Measurements from ENCODE around the gene WDR76. TPM values are rescaled to one million over a fixed set of nuclear protein-coding genes. Genes with fewer than 3 reads are reported as not detected.
"Not testable (repeated sequence)": the region's sequence is repeated elsewhere in the genome, so short reads cannot be mapped to it uniquely, and the experiment has no call there.

Gene WDR76
- total and polyA plus RNA-seq, 2 donors from 2014 or later: 0.73 to 4.8 TPM

DNA sequence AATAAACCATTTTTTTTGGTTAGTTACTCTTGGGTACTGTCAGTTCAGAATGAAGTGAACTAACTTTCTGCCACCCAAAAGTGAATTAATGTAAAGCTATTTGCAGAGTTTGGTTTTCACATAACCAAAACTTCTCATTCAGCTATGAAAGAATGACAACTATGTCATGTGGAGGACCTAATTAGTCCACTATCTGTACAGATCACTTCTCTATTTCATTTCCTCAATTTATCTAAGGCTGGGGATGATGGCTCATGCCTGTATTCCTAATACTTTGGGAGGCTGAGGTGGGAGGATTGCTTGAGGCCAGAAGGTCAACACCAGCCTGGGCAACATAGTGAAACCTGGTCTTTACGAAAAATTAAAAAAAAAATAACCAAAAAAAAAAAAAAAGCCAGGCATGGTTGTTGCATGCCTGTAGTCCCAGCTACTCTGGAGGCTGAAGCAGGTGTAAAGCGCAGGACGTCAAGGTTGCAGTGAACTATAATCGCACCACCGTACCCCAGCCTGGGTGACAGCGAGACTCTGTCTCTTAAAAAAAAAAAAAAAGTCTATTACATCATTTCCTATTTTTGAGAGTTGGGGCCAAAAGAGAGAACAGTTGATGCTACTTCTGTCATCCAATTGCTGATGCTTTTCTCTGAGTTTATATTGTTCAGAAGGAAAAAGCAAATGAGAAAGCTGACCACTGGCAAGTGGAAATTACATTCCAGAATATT is 17.7 kb upstream of the WDR76 start:
- no peaks in the 10 kb centered on the region for H3K27me3 ChIP-seq (ENCODE audit: control insufficient read depth, insufficient read depth, low read length)
- no peak overlapping the region for H3K27ac ChIP-seq (ENCODE audit: low read depth in 2 of 2, low read length in 2 of 2)
- no peaks in the 10 kb centered on the region for H3K4me1 ChIP-seq (ENCODE audit: control insufficient read depth in 2 of 3, insufficient read depth in 2 of 3, low read depth in 1 of 3, low read length in 3 of 3)
- TF ChIP-seq CTCF (IDR thresholded peaks at IDR 0.05; ENCODE audit: borderline replicate concordance, extremely low read depth, insufficient read depth): no peak
- H3K9ac ChIP-seq (ENCODE audit: low read length in 3 of 3): no peak overlapping the region
- intact Hi-C loops (cut with DNase I): no loop called here
- FAIRE-seq: no peak
- H3K9me3 ChIP-seq (ENCODE audit: control insufficient read depth in 2 of 3, insufficient read depth in 1 of 3, low read length in 3 of 3): no peaks in the 10 kb centered on the region
- peaks cover 3 to 54% (median 41%) of the 10 kb centered on the region in 3 donors for H3K36me3 ChIP-seq (ENCODE audit: control insufficient read depth in 2 of 3, insufficient read depth in 3 of 3, low read length in 3 of 3)
- DNase-seq: no peak
- no peak overlapping the region for H3K4me3 ChIP-seq (ENCODE audit: low read length in 3 of 3)

GRCh38 chr15:43815064-43815463 is 11.7 kb upstream of the WDR76 start:
- H3K4me3 ChIP-seq (ENCODE audit: low read length in 3 of 3); H3K27ac ChIP-seq (ENCODE audit: low read depth in 2 of 2, low read length in 2 of 2); FAIRE-seq; H3K9ac ChIP-seq (ENCODE audit: low read length in 3 of 3); H3K27me3 ChIP-seq (ENCODE audit: control insufficient read depth, insufficient read depth, low read length); H3K9me3 ChIP-seq (ENCODE audit: control insufficient read depth in 2 of 3, insufficient read depth in 1 of 3, low read length in 3 of 3); H3K4me1 ChIP-seq (ENCODE audit: control insufficient read depth in 2 of 3, insufficient read depth in 2 of 3, low read depth in 1 of 3, low read length in 3 of 3); intact Hi-C loops (cut with DNase I): not testable (repeated sequence)
- DNase-seq: peak in 1 of 5 donors; percentile 6
- peaks cover 2 to 50% (median 25%) of the 10 kb centered on the region in 3 donors for H3K36me3 ChIP-seq (ENCODE audit: control insufficient read depth in 2 of 3, insufficient read depth in 3 of 3, low read length in 3 of 3)

DNA sequence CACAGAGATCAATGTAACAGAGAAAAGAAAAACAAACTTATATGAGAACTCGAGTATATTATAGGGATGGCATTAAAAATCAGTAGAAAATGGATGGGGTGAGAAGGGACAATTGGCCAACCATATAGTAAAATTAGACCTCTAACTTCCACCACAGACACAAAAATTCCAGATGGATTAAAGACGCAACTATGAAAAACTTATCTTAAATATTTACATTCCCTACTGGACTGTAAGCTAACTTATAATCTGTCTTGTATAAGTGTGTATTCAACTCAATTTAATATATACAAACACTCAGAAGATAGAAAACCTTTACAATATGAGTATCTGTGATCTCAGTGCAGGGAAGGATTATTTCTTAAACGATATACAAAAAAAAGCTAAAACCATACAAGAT is 5.3 kb upstream of the WDR76 start:
- intact Hi-C loops (cut with DNase I): no loop called here
- no peak for FAIRE-seq
- peaks cover 0 to 12% (median 5%) of the 10 kb centered on the region in 3 donors for H3K36me3 ChIP-seq (ENCODE audit: control insufficient read depth in 2 of 3, insufficient read depth in 3 of 3, low read length in 3 of 3)
- H3K27me3 ChIP-seq (ENCODE audit: control insufficient read depth, insufficient read depth, low read length): no peaks in the 10 kb centered on the region
- no peak overlapping the region for H3K27ac ChIP-seq (ENCODE audit: low read depth in 2 of 2, low read length in 2 of 2)
- DNase-seq: no peak
- peaks cover 3 to 8% (median 3%) of the 10 kb centered on the region in 3 donors for H3K4me1 ChIP-seq (ENCODE audit: control insufficient read depth in 2 of 3, insufficient read depth in 2 of 3, low read depth in 1 of 3, low read length in 3 of 3)
- H3K9me3 ChIP-seq (ENCODE audit: control insufficient read depth in 2 of 3, insufficient read depth in 1 of 3, low read length in 3 of 3): no peaks in the 10 kb centered on the region
- no peak overlapping the region for H3K4me3 ChIP-seq (ENCODE audit: low read length in 3 of 3)
- H3K9ac ChIP-seq (ENCODE audit: low read length in 3 of 3): no peak overlapping the region
- TF ChIP-seq CTCF (IDR thresholded peaks at IDR 0.05; ENCODE audit: borderline replicate concordance, extremely low read depth, insufficient read depth): no peak

DNA sequence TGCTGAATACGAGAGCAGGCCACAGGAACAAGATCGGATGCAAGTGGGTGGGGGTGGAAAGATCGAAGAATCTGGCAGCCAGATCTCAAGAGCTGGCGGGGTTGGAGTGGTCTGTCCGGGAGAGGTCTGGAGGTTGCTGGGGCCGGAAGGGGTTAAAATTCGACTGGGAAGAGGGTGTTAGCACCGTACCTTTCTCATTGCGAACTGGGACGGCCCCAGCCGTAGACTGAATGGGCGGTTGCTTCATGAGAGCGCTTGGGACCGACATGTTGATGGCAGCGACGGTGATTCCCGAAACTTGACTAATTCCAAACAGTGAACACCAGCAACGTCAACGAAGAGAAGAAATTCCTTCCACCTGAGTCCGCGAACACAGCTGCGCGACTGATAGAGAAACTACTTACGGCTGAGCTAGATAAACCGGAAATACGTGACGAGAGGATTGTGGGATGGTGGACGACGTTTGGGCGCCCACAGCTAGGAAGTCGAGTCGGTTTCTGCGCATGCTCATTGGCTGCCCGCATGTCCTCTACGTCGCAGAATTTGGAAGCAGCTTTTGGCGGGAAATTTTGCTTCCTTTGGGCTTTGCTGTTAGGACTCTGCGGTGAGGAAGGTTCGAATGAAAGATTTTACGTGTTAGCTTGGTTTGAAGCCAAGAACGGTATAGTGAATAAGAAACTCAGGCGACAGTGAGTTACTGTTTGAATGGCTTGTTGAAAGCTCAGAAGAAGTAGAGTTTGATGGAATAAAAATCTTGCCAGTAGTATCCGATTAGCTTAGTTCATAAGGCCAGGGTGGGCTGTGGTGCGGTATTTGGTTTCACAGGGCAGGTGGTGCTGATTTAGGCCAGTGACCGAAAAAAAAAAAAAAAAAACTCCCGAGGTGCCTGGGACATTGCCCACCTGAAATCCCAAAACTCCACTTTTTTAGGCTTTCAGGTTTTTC is 2.2 kb upstream of the WDR76 start, which contains the start of gene MFAP1:
Gene MFAP1 (minus strand): TSS at position 389 of the 945 bp plus-strand sequence. CDS start 121 bp downstream, at position 268.
- Histone ChIP-seq H3K9me3 (ENCODE audit: control insufficient read depth in 2 of 3, insufficient read depth in 1 of 3, low read length in 3 of 3) (no peaks in the 10 kb centered on the region), H3K27me3 (ENCODE audit: control insufficient read depth, insufficient read depth, low read length) (no peaks in the 10 kb centered on the region), H3K4me3 (ENCODE audit: low read length in 3 of 3) (peak within 1 kb of the TSS; percentile 91 to 100 (median 98)), H3K27ac (ENCODE audit: low read depth in 2 of 2, low read length in 2 of 2) (peak within 1 kb of the TSS; percentile 83 to 95), H3K36me3 (ENCODE audit: control insufficient read depth in 2 of 3, insufficient read depth in 3 of 3, low read length in 3 of 3) (no peaks in the 10 kb centered on the region), H3K4me1 (ENCODE audit: control insufficient read depth in 2 of 3, insufficient read depth in 2 of 3, low read depth in 1 of 3, low read length in 3 of 3) (peaks cover 3 to 8% (median 3%) of the 10 kb centered on the region in 3 donors), H3K9ac (ENCODE audit: low read length in 3 of 3) (peak within 1 kb of the TSS; percentile 84 to 100 (median 93))
- peak; percentile 86 for FAIRE-seq
- peak; percentile 94 to 98 (median 97) for DNase-seq
- intact Hi-C loops (cut with DNase I): no loop called here
- TF ChIP-seq CTCF (IDR thresholded peaks at IDR 0.05; ENCODE audit: borderline replicate concordance, extremely low read depth, insufficient read depth): no peak

DNA sequence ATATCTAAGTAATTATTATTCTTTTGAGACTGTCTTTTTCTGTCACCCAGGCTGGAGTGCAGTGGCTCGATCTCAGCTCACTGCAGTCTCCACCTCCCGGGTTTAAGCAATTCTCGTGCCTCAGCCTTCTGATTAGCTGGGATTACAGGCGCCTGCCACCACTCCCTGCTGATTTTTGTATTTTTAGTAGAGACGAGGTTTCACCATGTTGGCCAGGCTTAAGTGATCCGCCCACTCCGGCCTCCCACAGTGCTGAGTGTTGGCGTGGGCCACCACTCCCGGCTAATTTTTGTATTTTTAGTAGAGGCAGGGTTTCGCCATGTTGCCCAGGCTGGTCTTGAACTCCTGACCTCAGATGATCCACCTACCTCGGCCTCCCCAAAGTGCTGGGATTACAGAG is 1.5 kb upstream of the WDR76 start:
- H3K4me3 ChIP-seq (ENCODE audit: low read length in 3 of 3): not testable (repeated sequence)

More for the DNA sequence above, 1.5 kb upstream of the WDR76 start:
- H3K9me3 ChIP-seq (ENCODE audit: control insufficient read depth in 2 of 3, insufficient read depth in 1 of 3, low read length in 3 of 3); H3K9ac ChIP-seq (ENCODE audit: low read length in 3 of 3); H3K4me1 ChIP-seq (ENCODE audit: control insufficient read depth in 2 of 3, insufficient read depth in 2 of 3, low read depth in 1 of 3, low read length in 3 of 3); intact Hi-C loops (cut with DNase I); H3K27ac ChIP-seq (ENCODE audit: low read depth in 2 of 2, low read length in 2 of 2); H3K36me3 ChIP-seq (ENCODE audit: control insufficient read depth in 2 of 3, insufficient read depth in 3 of 3, low read length in 3 of 3); FAIRE-seq; H3K27me3 ChIP-seq (ENCODE audit: control insufficient read depth, insufficient read depth, low read length): not testable (repeated sequence)
- peak in 1 of 5 donors; percentile 24 for DNase-seq
